ENCODE results near the gene SLC22A7. TPM values are rescaled to one million over a fixed set of nuclear protein-coding genes. Genes with fewer than 3 reads are reported as not detected.
"Not testable (repeated sequence)": the region's sequence is repeated elsewhere in the genome, so short reads cannot be mapped to it uniquely, and the experiment has no call there.

Gene SLC22A7
- total RNA-seq, 1 experiment from 2014 or later = not detected

DNA sequence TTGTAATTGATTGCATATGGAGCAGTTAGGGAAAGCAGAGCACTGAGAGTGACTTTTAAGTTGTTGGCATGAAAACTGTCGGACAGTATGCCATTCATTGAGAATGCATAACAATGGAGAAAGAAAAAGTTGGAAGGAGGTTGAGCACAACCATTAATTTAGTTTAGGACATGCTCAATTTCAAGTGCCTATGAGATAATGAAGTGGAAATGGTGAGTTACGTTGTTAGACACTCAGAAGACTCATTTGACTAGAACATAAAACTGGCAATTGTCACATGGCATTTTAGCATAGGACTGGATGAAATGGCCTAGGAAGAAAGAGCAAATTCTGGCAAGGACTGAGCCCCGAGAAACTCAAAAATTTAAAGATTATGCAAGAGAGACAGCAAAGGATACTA lies 49.4 kb downstream of the SLC22A7 start:
- no peaks in the 10 kb centered on the region for H3K9me2 ChIP-seq (ENCODE audit: insufficient read depth)
- no peak for DNase-seq
- no peak overlapping the region for H3K27ac ChIP-seq
- H3K4me1 ChIP-seq (replicated peaks; ENCODE audit: insufficient read depth) = no peaks in the 10 kb centered on the region
- H3K4me3 ChIP-seq = no peak overlapping the region
- H2AFZ ChIP-seq = no peak overlapping the region
- TF ChIP-seq, protein P1, sequence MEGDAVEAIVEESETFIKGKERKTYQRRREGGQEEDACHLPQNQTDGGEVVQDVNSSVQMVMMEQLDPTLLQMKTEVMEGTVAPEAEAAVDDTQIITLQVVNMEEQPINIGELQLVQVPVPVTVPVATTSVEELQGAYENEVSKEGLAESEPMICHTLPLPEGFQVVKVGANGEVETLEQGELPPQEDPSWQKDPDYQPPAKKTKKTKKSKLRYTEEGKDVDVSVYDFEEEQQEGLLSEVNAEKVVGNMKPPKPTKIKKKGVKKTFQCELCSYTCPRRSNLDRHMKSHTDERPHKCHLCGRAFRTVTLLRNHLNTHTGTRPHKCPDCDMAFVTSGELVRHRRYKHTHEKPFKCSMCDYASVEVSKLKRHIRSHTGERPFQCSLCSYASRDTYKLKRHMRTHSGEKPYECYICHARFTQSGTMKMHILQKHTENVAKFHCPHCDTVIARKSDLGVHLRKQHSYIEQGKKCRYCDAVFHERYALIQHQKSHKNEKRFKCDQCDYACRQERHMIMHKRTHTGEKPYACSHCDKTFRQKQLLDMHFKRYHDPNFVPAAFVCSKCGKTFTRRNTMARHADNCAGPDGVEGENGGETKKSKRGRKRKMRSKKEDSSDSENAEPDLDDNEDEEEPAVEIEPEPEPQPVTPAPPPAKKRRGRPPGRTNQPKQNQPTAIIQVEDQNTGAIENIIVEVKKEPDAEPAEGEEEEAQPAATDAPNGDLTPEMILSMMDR (conservative IDR thresholded peaks at IDR 0.05) = no peak
- no peak for TF ChIP-seq EZH2 (IDR thresholded peaks at IDR 0.05; ENCODE audit: low read depth)
- H3K4me2 ChIP-seq = no peak overlapping the region
- CTCF ChIA-PET = no interaction called here
- H3F3A ChIP-seq (ENCODE audit: insufficient read depth, low read depth) = no peaks in the 10 kb centered on the region
- no peaks in the 10 kb centered on the region for H3K79me2 ChIP-seq (ENCODE audit: low read depth)
- POLR2A ChIA-PET (ENCODE audit: unreplicated experiment) = no interaction called here
- no peaks in the 10 kb centered on the region for H3K27me3 ChIP-seq (ENCODE audit: insufficient read depth, low read depth)
- no peaks in the 10 kb centered on the region for H4K20me1 ChIP-seq (ENCODE audit: insufficient read depth)
- H3K36me3 ChIP-seq (ENCODE audit: low read depth) = no peaks in the 10 kb centered on the region; the same call in 1 of the 2 replicates
- intact Hi-C loops (cut with micrococcal nuclease; ENCODE audit: unreplicated experiment) = no loop called here
- BruUV-seq (replicated peaks) = no TSS peak
- H3K9me3 ChIP-seq (ENCODE audit: insufficient read depth, low read depth) = no peaks in the 10 kb centered on the region

DNA sequence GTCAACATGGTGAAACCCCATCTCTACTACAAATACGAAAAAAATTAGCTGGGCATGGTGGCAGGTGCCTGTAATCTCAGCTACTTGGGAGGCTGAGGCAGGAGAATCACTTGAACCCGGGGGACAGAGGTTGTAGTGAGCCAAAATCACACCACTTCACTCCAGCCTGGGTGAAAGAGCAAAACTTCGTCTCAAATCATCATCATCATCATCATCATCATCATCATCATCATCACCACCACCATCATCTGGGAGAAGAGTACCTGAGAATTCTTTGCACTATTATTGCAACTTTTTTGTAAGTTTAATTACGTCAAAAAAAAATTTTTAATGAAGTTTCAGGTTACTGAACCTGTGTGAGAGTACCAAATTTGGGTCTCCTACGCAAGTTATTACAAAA lies 53.9 kb downstream of the SLC22A7 start:
- H2AFZ ChIP-seq; H3K9me3 ChIP-seq (ENCODE audit: insufficient read depth, low read depth); POLR2A ChIA-PET (ENCODE audit: unreplicated experiment); CTCF ChIA-PET; H3K9me2 ChIP-seq (ENCODE audit: insufficient read depth); H3K4me3 ChIP-seq; H3F3A ChIP-seq (ENCODE audit: insufficient read depth, low read depth); H3K36me3 ChIP-seq (ENCODE audit: low read depth); H3K27ac ChIP-seq; intact Hi-C loops (cut with micrococcal nuclease; ENCODE audit: unreplicated experiment); H4K20me1 ChIP-seq (ENCODE audit: insufficient read depth); H3K79me2 ChIP-seq (ENCODE audit: low read depth); H3K4me2 ChIP-seq; DNase-seq; H3K27me3 ChIP-seq (ENCODE audit: insufficient read depth, low read depth); H3K4me1 ChIP-seq (replicated peaks; ENCODE audit: insufficient read depth); BruUV-seq (replicated peaks): not testable (repeated sequence)

Other genes starting within 250 kb of the SLC22A7 start
- 22.8 and 32.4 TPM in 2 replicates for gene CUL7, start 244.4 kb upstream of the SLC22A7 start, total RNA-seq (2021)
- 86.2 and 110 TPM in 2 replicates for gene MRPL2, start 238.8 kb upstream of the SLC22A7 start, total RNA-seq (2021)
- 46.2 and 46.7 TPM in 2 replicates for gene KLC4, start 238.6 kb upstream of the SLC22A7 start, total RNA-seq (2021)
- 106 and 110 TPM in 2 replicates for gene PTK7, start 221.9 kb upstream of the SLC22A7 start, total RNA-seq (2021)
- gene SRF, start 127.0 kb upstream of the SLC22A7 start, total RNA-seq (2021) = 22.0 and 25.4 TPM in 2 replicates
- gene CUL9, start 116.1 kb upstream of the SLC22A7 start, total RNA-seq (2021) = 52.8 and 71.6 TPM in 2 replicates
- 43.5 and 57.0 TPM in 2 replicates for gene DNPH1, start 68.8 kb upstream of the SLC22A7 start, total RNA-seq (2021)
- 0.07 and 0.15 TPM in 2 replicates for gene TTBK1, start 54.8 kb upstream of the SLC22A7 start, total RNA-seq (2021)
- 5.7 and 10.0 TPM in 2 replicates for gene CRIP3, start 10.6 kb downstream of the SLC22A7 start, total RNA-seq (2021)
- gene ZNF318, start 71.4 kb downstream of the SLC22A7 start, total RNA-seq (2021) = 14.9 and 17.1 TPM in 2 replicates
- 28.4 and 28.7 TPM in 2 replicates for gene ABCC10, start 129.3 kb downstream of the SLC22A7 start, total RNA-seq (2021)
- gene DLK2, start 157.3 kb downstream of the SLC22A7 start, total RNA-seq (2021) = 3.6 and 6.2 TPM in 2 replicates
- gene TJAP1, start 179.3 kb downstream of the SLC22A7 start, total RNA-seq (2021) = 50.5 and 60.9 TPM in 2 replicates
- 0.55 and 1.5 TPM in 2 replicates for gene LRRC73, start 212.1 kb downstream of the SLC22A7 start, total RNA-seq (2021)
- gene YIPF3, start 218.7 kb downstream of the SLC22A7 start, total RNA-seq (2021) = 91.3 and 98.4 TPM in 2 replicates
- 41.4 and 42.2 TPM in 2 replicates for gene POLR1C, start 218.8 kb downstream of the SLC22A7 start, total RNA-seq (2021)

Measured in PC-9 (cell line).